HEK293 (cell line): ENCODE measurements around the gene RYR2.

ENCODE experiments used
- ATF2 ChIP-seq: fragments of 450-650 bp; formaldehyde crosslinking; IDR thresholded peaks from 2 replicates; pipeline ENCODE4 v1.5.1; 2016; ENCODE audit warnings: missing biosample characterization, missing genetic modification characterization, low read depth
- BCL6B ChIP-seq: fragments of 450-650 bp; formaldehyde crosslinking; IDR thresholded peaks from 2 replicates; pipeline ENCODE4 v1.5.1; 2017; ENCODE audit warnings: missing biosample characterization, missing genetic modification characterization
- CTCF ChIP-seq: fragments of 450-650 bp; formaldehyde crosslinking; IDR thresholded peaks from 2 replicates; pipeline ENCODE4 v1.5.1; 2016; ENCODE audit warnings: missing biosample characterization, missing genetic modification characterization
- HOXC10 ChIP-seq: sonication (generic); formaldehyde crosslinking; IDR thresholded peaks from 2 replicates; pipeline ENCODE4 v1.8.1; 2023; ENCODE audit warnings: mild to moderate bottlenecking, missing genetic modification reagents
- KLF17 ChIP-seq: fragments of 450-650 bp; formaldehyde crosslinking; IDR thresholded peaks from 2 replicates; pipeline ENCODE4 v1.5.1; 2016; ENCODE audit warnings: missing biosample characterization, missing genetic modification characterization
- PBX3 ChIP-seq: sonication (generic); formaldehyde crosslinking; IDR thresholded peaks from 2 replicates; pipeline ENCODE4 v1.8.1; 2022; ENCODE audit warnings: mild to moderate bottlenecking, moderate library complexity, missing genetic modification reagents
- PRDM10 ChIP-seq: fragments of 450-650 bp; formaldehyde crosslinking; IDR thresholded peaks from 2 replicates; pipeline ENCODE4 v1.5.1; 2016; ENCODE audit warnings: missing biosample characterization, missing genetic modification characterization
- YY1 ChIP-seq: fragments of 450-650 bp; formaldehyde crosslinking; IDR thresholded peaks from 2 replicates; pipeline ENCODE4 v1.5.1; 2018; ENCODE audit warnings: missing biosample characterization, missing genetic modification characterization
- ZBTB44 ChIP-seq: fragments of 450-650 bp; IDR thresholded peaks from 2 replicates; pipeline ENCODE4 v1.5.1; 2018; ENCODE audit warnings: missing biosample characterization, mild to moderate bottlenecking, missing genetic modification characterization
- ZNF211 ChIP-seq: fragments of 450-650 bp; formaldehyde crosslinking; IDR thresholded peaks from 2 replicates; pipeline ENCODE4 v1.5.1; 2016; ENCODE audit warnings: low read depth, missing biosample characterization, missing genetic modification characterization
- ZNF354C ChIP-seq: fragments of 450-650 bp; formaldehyde crosslinking; IDR thresholded peaks from 2 replicates; pipeline ENCODE4 v1.5.1; 2016; ENCODE audit warnings: missing biosample characterization, missing genetic modification characterization, low read depth, borderline replicate concordance
- ZNF792 ChIP-seq: fragments of 450-650 bp; formaldehyde crosslinking; IDR thresholded peaks from 2 replicates; pipeline ENCODE4 v1.5.1; 2016; ENCODE audit warnings: missing biosample characterization, missing genetic modification characterization

- no peak for TF ChIP-seq BCL6B
- TF ChIP-seq CTCF = no peak
- no peak for TF ChIP-seq ZNF354C (tag by site-specific recombination)
- TF ChIP-seq ATF2 (tag by site-specific recombination) = no peak
- no peak for TF ChIP-seq KLF17 (tag by site-specific recombination)
- TF ChIP-seq PBX3 (CRISPR knock-in tag) = no peak
- no peak for TF ChIP-seq HOXC10
- no peak for TF ChIP-seq YY1 (tag by site-specific recombination)
- TF ChIP-seq ZNF211 (tag by site-specific recombination) = no peak
- no peak for TF ChIP-seq ZBTB44 (tag by site-specific recombination)
- TF ChIP-seq ZNF792 (tag by site-specific recombination) = no peak
- TF ChIP-seq PRDM10 = no peak
These were observed 485.8 kb downstream of the RYR2 start for GRCh38 chr1:237527761-237528160.
